ENCODE measurements around the gene ARL5B.

Gene ARL5B

DNA sequence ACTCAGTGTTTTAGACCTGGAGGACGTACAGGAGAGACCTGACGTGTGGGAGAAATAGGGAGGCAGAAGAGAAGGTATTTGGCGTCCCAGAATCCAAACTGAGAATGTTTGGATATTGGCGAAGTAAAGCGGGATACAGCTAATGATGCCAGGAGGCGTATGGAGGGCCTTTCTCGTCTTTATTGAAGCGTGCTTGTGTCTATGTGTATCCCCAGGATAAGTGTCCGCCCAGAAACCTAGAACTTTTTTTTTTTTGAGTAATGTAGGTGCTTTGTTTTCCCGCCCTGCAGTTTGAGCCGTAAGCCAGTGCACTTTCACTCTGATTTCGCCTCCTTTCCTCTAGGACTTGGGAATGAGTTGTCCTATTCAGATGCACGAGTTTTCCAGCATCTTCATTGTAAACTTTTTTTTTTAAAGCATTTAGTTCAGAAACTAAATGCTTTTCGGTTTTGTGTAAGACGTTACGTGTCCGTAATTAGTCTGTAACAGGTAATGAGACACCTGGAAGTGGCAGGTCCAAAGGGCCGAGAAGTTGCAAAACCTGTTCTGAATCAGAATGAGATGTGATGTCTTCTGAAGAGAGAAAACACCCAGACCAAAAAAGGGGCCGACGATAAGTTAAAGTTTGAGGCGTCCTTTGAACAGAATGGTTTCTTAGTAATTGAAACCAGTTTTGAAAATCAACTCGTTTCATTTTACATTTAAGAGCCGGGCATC lies 746 bp downstream of the ARL5B start:
- DNase-seq: peak; percentile 45

- no peak for DNase-seq
Observed at GRCh38 chr10:18660816-18661431, 1.7 kb downstream of the ARL5B start.

GRCh38 chr10:18664841-18665478 lies 5.7 kb downstream of the ARL5B start:
- DNase-seq: no peak

DNA sequence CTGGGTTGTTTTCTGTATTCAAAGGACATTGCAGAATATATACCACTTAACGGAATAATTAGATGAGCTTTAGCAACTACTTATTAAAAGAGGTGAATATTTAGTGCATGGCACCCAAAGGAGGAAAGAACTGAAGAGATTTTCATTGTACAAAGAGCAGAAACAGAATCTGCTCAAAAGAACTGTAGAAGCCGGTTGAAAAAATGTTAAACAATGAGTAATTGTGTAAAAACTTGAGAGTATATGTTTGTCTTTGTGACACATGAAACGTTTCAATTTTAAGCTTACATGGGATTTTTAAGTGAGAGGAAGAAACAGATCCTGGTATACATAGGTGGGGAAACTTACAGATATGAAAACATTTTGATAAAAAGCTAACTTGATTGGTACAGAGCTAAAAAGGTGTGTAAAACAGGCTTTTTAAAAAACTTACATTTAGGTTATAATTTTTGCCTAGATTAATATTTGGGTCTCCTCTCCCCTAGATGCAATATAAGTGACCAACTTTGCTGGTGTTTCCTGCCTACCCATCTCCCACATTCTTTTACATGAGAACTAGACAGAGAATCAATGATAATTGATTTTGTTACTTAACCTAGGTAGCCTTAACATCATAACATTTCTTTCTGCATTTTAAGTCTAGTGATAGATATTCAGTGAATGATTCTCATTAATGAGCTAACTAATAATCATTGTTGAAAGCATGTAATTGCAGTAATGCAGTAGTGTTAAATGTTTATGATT lies 6.8 kb downstream of the ARL5B start:
- peak; percentile 26 for DNase-seq

- DNase-seq: peak; percentile 64
Observed at GRCh38 chr10:18666810-18667209, 7.6 kb downstream of the ARL5B start.

DNA sequence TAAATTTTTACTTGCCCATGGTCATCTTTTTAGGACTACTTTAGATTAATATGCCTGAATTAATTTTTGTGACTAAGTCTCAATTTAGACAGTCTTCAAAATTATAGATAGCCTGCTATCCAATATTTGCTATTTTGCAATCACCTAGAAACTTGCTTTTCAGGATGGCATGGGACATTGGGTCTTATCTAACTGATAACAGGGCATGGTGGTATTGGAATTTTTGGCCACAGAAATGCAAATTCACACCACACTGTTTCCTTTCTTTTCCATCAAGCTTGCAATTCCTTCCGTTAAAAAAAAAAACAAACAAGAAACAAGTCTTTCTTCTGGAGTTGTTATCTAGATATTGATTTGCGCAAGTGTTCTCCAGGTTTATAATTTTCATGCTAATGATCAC lies 8.8 kb downstream of the ARL5B start:
- no peak for DNase-seq

DNA sequence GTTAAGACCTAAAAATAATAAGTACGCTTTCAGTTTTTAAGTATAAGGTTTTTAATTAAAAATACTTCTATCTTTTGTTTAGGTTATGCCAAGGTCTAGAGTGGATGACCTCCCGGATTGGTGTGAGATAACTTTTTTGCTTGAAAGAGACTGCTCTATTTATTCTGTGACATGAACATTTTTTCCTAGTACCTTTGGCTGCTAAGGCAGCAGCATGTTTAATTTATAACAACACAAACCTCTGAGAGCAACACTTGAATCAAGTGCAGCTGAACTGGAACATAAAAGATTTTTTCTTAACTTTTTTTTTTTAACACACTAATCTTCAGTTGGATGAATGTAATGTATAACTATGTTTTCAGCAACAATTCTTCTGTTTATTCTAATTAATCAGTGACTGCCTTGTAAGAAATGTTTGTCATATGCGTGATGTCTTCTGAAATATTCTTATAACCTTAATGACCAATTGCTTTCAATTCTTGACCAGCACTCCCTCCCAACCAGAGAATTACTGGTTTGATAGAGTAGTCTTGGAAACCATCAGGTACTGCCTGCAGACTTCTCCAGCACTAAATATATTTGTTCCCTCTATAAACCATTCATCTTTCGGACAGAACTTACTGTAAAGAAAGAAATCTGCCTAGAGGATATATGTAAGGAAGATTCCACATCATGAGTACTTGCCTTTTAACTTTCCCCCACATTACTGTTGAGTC lies 16.0 kb downstream of the ARL5B start:
- DNase-seq: no peak

DNA sequence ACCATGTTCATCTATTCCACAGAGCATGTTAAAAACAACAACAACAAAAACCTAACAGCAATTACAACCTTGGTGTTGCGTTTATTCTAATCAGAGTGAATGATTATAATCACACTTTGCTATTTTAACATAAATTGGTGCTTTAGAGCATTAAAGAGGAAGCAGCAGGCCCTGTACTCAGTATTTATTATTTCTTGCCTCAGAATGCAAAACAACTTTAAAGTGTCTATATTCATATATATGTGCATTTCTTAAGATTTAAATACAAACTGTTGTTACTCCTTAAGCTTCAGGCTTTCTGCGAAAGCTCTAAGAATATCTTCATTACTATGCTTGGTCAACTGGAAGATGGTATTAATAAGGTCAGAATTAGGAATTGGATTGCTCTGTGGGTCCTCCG lies 21.5 kb downstream of the ARL5B start:
- DNase-seq: no peak

GRCh38 chr10:18681366-18681765 lies 22.1 kb downstream of the ARL5B start:
- DNase-seq: no peak

DNA sequence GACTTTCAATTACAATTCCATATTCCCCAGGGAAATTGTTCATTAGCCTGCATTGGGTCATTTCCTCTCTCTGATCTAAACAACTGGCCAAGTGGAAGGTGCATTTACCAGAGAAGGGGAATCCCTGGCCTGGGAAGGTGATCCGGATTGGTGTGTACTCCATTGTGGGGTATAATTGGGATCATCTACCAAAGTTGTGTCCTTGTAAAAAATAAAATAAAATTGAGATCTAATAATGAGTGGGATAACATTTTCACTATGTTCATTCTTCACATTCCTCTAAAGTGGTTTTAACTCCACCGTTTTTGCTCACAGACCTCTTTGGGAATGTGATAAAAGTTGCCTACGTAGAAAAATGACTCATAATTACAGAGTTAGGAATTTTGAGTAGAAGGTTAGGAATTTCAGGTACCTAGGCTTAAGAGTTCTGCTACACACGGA lies 22.8 kb downstream of the ARL5B start:
- DNase-seq: peak; percentile 83

GRCh38 chr10:18683427-18683826 lies 24.2 kb downstream of the ARL5B start:
- peak; percentile 14 for DNase-seq

GRCh38 chr10:18684416-18684815 lies 25.2 kb downstream of the ARL5B start:
- DNase-seq: no peak

DNA sequence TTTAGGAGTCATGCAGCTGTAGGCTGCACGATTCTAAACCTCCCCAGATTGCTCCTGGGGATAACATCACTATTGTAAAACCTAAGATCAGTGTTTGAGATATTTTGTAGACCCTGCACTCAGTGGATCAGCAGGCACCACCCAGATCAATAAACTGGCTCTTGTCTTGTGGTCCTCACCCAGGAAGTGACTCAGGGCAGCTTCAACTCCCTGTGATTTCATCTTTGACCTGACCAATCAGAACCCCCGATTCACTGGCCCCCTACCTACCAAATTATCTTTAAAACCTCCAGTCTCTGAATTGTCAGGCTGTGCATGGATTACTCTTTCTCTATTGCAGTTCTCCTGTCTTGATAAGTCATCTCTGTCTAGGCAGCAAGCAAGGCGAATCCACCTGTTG lies 25.7 kb downstream of the ARL5B start:
- DNase-seq: no peak

DNA sequence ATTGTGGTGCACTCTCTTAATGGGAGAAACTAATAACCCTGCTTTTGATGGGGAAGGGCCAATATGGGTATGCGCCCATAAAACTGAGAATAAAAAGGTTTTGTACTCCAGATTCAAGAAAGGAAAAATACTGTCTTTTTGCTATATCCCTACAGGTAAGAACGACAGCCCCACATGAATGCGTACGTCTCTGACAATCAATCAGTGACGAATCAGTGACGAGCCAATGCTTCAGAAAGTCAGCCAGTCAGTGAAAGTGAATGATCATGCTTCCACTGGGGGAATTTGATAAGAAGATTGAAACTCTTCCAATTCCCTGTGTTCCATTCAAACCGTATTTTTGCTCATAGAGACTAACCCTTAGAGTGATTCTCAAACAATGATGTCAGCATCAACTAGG lies 26.3 kb downstream of the ARL5B start:
- no peak for DNase-seq

DNA sequence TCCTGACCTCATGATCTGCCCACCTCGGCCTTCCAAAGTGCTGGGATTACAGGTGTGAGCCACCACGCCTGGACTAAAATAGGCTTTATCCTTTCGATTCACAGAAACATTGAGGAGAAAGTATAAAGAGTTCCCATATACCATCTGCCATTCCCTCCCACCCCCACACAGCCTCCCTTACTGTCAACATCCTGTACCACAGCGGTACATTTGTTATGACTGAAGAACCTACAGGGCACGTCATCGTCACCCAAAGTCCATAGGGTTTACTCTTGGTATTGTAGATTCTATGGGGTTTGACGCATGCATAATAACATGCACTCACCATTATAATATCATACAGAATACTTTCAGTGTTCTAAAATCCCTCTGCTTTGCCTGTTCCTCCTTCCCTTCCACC lies 28.0 kb downstream of the ARL5B start:
- DNase-seq: no peak

DNA sequence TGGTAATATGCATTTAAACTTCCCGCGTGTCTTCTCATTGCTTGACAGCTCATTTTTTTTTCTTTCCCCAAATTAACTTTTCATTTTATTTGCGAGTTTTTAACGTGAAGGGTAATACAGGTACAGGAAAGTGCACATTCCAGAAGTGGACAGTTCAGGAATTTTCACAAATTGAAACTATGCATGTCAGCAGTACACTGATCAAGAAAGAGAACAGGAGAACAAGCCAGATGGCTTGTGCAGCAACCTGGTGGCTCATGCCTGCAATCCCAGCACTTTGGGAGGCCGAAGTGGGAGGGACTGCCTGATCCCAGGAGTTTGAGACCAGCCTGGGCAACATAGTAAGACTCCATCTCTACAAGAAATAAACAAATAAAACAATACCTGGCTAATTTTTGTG lies 28.5 kb downstream of the ARL5B start:
- DNase-seq: no peak

- peak; percentile 56 for DNase-seq
Observed at GRCh38 chr10:18689498-18689897, 30.3 kb downstream of the ARL5B start.

DNA sequence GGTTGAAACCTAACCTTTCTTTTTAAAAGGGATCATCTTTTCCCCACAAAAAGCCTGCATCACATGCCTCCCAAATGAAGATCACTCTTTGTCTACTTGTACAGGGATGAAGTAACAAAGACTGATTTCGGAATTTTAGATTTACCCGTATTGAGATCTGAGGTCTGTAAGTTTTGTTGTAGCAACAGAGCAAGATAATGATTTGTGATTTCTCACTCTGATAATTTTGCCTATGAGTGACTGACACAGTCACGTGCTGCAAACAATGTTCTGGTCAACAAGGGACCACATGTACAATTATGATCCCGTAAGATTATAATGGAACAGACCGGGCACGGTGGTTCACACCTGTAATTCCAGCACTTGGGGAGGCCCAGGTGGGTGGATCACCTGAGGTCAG lies 31.3 kb downstream of the ARL5B start:
- no peak for DNase-seq

DNA sequence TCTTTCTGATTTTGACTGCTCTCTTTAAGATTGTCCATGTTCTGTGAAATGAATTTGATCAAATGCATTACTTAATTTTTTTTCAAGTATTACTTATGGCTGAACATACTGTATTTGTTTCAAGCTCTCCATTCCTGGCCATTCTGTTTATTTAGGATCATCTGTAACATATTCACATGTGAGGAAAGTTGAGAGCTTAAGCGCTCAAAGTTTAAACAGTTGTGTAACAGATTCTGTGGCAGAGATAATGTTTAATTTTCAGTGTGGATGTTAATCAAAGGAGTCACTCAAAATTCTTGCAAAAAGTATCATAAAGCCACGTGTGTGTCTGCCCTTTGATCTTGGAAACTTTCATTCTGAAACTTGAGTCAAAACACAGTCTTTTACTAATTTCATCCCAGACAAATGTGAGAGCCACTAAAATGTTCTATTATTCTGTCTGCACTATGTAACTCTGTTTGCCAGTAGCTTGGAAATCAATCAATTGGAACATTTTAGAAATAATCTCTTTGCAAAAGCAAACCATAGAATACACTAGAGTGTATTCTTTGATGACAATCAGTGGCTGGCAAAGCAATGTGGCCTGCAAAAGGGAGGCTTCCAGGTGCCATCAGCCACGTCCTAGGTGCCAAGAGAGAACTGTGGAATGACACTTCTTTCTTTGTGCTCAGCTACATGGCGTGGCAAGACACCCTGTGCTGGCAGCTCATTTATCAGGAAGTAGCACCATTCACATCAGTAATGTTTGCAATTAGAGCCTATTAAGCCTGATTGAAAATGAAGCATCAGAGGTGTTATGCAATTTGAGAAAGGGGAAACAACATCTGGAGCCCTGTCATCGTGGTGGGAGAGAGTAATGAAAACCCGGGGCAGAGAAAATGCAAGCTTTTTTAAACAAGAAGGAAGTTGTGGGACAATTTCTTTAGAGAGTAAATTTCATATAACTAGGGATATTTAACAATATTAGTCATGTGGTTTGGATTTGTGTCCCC lies 40.9 kb downstream of the ARL5B start:
- no peak for DNase-seq

- no peak for DNase-seq
Observed at GRCh38 chr10:18703521-18703920, 44.3 kb downstream of the ARL5B start.

- no peak for DNase-seq
Observed at GRCh38 chr10:18710201-18710653, 51.0 kb downstream of the ARL5B start.

GRCh38 chr10:18713077-18713476 lies 53.8 kb downstream of the ARL5B start:
- DNase-seq: peak; percentile 91

Measured in kidney glomerular epithelial cell (primary cell).